ENCODE measurements around the gene SLC15A4.

DNA sequence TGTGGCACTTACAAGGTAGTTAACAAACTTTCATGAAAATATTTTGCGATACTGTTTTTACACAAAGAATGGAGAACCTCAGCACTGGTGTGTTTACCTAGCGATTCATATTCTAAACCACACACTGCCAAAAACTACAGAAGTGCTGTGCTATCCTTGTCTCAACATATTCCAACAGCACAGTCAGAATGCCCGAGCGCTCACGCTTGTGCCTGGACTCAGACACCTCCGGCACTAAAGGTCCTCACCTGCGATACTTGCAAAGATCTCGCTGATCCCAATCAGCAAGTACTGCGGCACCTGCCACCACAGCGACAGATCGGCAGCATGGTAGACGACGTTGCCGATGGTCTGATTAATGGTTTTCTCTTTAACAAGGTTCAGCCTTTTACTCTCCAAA, 23.2 kb downstream of the SLC15A4 start:
- TF ChIP-seq, protein P1, sequence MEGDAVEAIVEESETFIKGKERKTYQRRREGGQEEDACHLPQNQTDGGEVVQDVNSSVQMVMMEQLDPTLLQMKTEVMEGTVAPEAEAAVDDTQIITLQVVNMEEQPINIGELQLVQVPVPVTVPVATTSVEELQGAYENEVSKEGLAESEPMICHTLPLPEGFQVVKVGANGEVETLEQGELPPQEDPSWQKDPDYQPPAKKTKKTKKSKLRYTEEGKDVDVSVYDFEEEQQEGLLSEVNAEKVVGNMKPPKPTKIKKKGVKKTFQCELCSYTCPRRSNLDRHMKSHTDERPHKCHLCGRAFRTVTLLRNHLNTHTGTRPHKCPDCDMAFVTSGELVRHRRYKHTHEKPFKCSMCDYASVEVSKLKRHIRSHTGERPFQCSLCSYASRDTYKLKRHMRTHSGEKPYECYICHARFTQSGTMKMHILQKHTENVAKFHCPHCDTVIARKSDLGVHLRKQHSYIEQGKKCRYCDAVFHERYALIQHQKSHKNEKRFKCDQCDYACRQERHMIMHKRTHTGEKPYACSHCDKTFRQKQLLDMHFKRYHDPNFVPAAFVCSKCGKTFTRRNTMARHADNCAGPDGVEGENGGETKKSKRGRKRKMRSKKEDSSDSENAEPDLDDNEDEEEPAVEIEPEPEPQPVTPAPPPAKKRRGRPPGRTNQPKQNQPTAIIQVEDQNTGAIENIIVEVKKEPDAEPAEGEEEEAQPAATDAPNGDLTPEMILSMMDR (IDR thresholded peaks at IDR 0.05): no peak
- no peak for TF ChIP-seq POLR2A (IDR thresholded peaks at IDR 0.05)

Measured in Peyer's patch (tissue), 4 donors.